Suprapubic skin (tissue), 4 donors: Measurements from ENCODE around the gene BPIFB4.

Experiments
- EP300 ChIP-seq: sonication (generic); formaldehyde crosslinking; IDR thresholded peaks from one replicate; pipeline ENCODE4 v1.6.1; 2017; ENCODE audit warnings: antibody characterized with exemption
- POLR2A ChIP-seq, 2 donors: fragments of 450-650 bp; IDR thresholded peaks; one replicate each; pipeline ENCODE4 v1.6.1; 2017; ENCODE audit warnings: antibody characterized with exemption in 2 of 2, mild to moderate bottlenecking in 2 of 2, moderate library complexity in 2 of 2
- POLR2AphosphoS5 ChIP-seq, 3 donors: sonication (generic); formaldehyde crosslinking; IDR thresholded peaks; one replicate each; pipeline ENCODE4 v1.6.1; 2017; ENCODE audit warnings: antibody characterized with exemption in 3 of 3
- TF ChIP-seq, protein P1 (sequence below), 2 donors: fragments of 200-600 bp in 1 of 2; fragments of 450-650 bp in 1 of 2; sonication (generic) in 1 of 2; IDR thresholded peaks; one replicate each; pipeline ENCODE4 v1.5.1; 2016 to 2019; ENCODE audit warnings: antibody characterized with exemption in 2 of 2, mild to moderate bottlenecking in 1 of 2, moderate library complexity in 1 of 2

DNA sequence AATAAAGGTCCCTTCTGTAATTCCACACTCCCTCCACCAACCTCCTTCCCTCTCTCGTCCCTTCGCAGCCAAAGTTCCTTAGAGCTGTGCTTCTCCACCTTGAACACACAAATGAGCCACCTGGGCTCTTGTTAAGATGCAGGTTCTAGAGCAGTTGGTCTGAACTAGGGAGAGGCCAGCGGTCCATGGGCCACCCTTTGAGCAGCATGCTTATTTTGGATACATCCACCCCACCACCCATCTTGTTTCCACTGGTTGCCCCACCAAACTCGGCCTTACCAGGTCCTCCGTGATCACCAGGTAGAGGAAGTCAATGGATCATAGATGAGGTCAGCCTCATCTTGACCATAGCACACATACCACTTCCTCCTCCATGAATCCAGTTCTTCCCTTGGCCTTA, 81.2 kb downstream of the BPIFB4 start:
- TF ChIP-seq, protein P1, sequence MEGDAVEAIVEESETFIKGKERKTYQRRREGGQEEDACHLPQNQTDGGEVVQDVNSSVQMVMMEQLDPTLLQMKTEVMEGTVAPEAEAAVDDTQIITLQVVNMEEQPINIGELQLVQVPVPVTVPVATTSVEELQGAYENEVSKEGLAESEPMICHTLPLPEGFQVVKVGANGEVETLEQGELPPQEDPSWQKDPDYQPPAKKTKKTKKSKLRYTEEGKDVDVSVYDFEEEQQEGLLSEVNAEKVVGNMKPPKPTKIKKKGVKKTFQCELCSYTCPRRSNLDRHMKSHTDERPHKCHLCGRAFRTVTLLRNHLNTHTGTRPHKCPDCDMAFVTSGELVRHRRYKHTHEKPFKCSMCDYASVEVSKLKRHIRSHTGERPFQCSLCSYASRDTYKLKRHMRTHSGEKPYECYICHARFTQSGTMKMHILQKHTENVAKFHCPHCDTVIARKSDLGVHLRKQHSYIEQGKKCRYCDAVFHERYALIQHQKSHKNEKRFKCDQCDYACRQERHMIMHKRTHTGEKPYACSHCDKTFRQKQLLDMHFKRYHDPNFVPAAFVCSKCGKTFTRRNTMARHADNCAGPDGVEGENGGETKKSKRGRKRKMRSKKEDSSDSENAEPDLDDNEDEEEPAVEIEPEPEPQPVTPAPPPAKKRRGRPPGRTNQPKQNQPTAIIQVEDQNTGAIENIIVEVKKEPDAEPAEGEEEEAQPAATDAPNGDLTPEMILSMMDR (IDR thresholded peaks at IDR 0.05): no peak
- TF ChIP-seq EP300 (no peak), POLR2A (IDR thresholded peaks at IDR 0.05) (no peak), POLR2AphosphoS5 (IDR thresholded peaks at IDR 0.05) (no peak)
